ENCODE data around the gene PIP4K2C.

Gene PIP4K2C

GRCh38 chr12:57590864-57591781 is at the start of gene PIP4K2C:
Gene PIP4K2C, plus strand, starts transcription at chr12:57591192. Its CDS starts 98 bp downstream, at chr12:57591290.
- peaks cover 3% of the 10 kb centered on the region for H3K27me3 Mint-ChIP-seq
- intact Hi-C loops (cut with micrococcal nuclease), result no loop called here

GRCh38 chr12:57541717-57542116 is 49.3 kb upstream of the PIP4K2C start:
- no peaks in the 10 kb centered on the region for H3K27me3 Mint-ChIP-seq
- intact Hi-C loops (cut with micrococcal nuclease), result no loop called here
- no peaks in the 10 kb centered on the region for H3K9me3 Mint-ChIP-seq
- H3K4me1 Mint-ChIP-seq (ENCODE audit: low read depth), result peaks cover 31% of the 10 kb centered on the region
- no peak overlapping the region for H3K27ac Mint-ChIP-seq
- H3K4me3 Mint-ChIP-seq, result no peak overlapping the region
- H3K36me3 Mint-ChIP-seq (ENCODE audit: low read depth), result peaks cover 84% of the 10 kb centered on the region

More at GRCh38 chr12:57590864-57591781, at the start of gene PIP4K2C:
- H3K4me1 Mint-ChIP-seq (ENCODE audit: low read depth), result peaks cover 25% of the 10 kb centered on the region
- no peaks in the 10 kb centered on the region for H3K9me3 Mint-ChIP-seq
- H3K36me3 Mint-ChIP-seq (ENCODE audit: low read depth), result peaks cover 20% of the 10 kb centered on the region
- H3K4me3 Mint-ChIP-seq, result peak within 1 kb of the TSS; percentile 92
- peak within 1 kb of the TSS; percentile 69 for H3K27ac Mint-ChIP-seq

- Mint-ChIP-seq H3K9me3 (no peaks in the 10 kb centered on the region), H3K4me1 (ENCODE audit: low read depth) (peaks cover 40% of the 10 kb centered on the region), H3K27me3 (peaks cover 4% of the 10 kb centered on the region), H3K27ac (no peak overlapping the region), H3K4me3 (no peak overlapping the region), H3K36me3 (ENCODE audit: low read depth) (peaks cover 69% of the 10 kb centered on the region)
- intact Hi-C loops (cut with micrococcal nuclease), result no loop called here
Observed at GRCh38 chr12:57543581-57543980, 47.4 kb upstream of the PIP4K2C start.

- peak overlapping the region; percentile 91 for H3K27ac Mint-ChIP-seq
- intact Hi-C loops (cut with micrococcal nuclease), result loop anchor here (5.0 kb wide), 1 partner anchor 206 kb away; the partner anchor contains the start of gene CDK4
- peaks cover 57% of the 10 kb centered on the region for H3K4me1 Mint-ChIP-seq (ENCODE audit: low read depth)
- H3K36me3 Mint-ChIP-seq (ENCODE audit: low read depth), result peaks cover 45% of the 10 kb centered on the region
- H3K27me3 Mint-ChIP-seq, result peaks cover 27% of the 10 kb centered on the region
- peak overlapping the region; percentile 91 for H3K4me3 Mint-ChIP-seq
- no peaks in the 10 kb centered on the region for H3K9me3 Mint-ChIP-seq
Observed at GRCh38 chr12:57545809-57546437, 45.1 kb upstream of the PIP4K2C start.

GRCh38 chr12:57546438-57547287 is 44.3 kb upstream of the PIP4K2C start, which contains the start of gene DCTN2:
Gene DCTN2, minus strand, starts transcription at chr12:57547192. Its CDS starts 129 bp downstream, at chr12:57547063.
- Mint-ChIP-seq H3K36me3 (ENCODE audit: low read depth) (peaks cover 38% of the 10 kb centered on the region), H3K4me1 (ENCODE audit: low read depth) (peaks cover 57% of the 10 kb centered on the region), H3K27me3 (peaks cover 34% of the 10 kb centered on the region), H3K27ac (peak within 1 kb of the TSS; percentile 91), H3K9me3 (no peaks in the 10 kb centered on the region), H3K4me3 (peak within 1 kb of the TSS; percentile 91)
- intact Hi-C loops (cut with micrococcal nuclease), result loop anchor here (1.0 to 5.0 kb wide), 3 partner anchors 23 to 206 kb away; partner anchors contain the start of gene CDK4

GRCh38 chr12:57547288-57548012 is 43.5 kb upstream of the PIP4K2C start:
- Mint-ChIP-seq H3K27me3 (peaks cover 38% of the 10 kb centered on the region), H3K36me3 (ENCODE audit: low read depth) (peaks cover 30% of the 10 kb centered on the region), H3K4me3 (peak overlapping the region; percentile 91), H3K27ac (peak overlapping the region; percentile 91), H3K9me3 (no peaks in the 10 kb centered on the region), H3K4me1 (ENCODE audit: low read depth) (peaks cover 57% of the 10 kb centered on the region)
- intact Hi-C loops (cut with micrococcal nuclease), result loop anchor here (1.0 to 5.0 kb wide), 3 partner anchors 24 to 205 kb away; partner anchors contain the start of gene CDK4

- intact Hi-C loops (cut with micrococcal nuclease), result loop anchor here (5.0 kb wide), 1 partner anchor 204 kb away; the partner anchor contains the start of gene CDK4
- H3K36me3 Mint-ChIP-seq (ENCODE audit: low read depth), result peaks cover 25% of the 10 kb centered on the region
- no peak overlapping the region for H3K4me3 Mint-ChIP-seq
- no peaks in the 10 kb centered on the region for H3K9me3 Mint-ChIP-seq
- H3K4me1 Mint-ChIP-seq (ENCODE audit: low read depth), result peaks cover 57% of the 10 kb centered on the region
- peaks cover 41% of the 10 kb centered on the region for H3K27me3 Mint-ChIP-seq
- H3K27ac Mint-ChIP-seq, result no peak overlapping the region
Observed at GRCh38 chr12:57548013-57548315, 43.0 kb upstream of the PIP4K2C start.

- H3K27ac Mint-ChIP-seq, result no peak overlapping the region
- intact Hi-C loops (cut with micrococcal nuclease), result loop anchor here (5.0 kb wide), 1 partner anchor 204 kb away; the partner anchor contains the start of gene CDK4
- H3K4me1 Mint-ChIP-seq (ENCODE audit: low read depth), result peaks cover 56% of the 10 kb centered on the region
- peaks cover 44% of the 10 kb centered on the region for H3K27me3 Mint-ChIP-seq
- H3K9me3 Mint-ChIP-seq, result no peaks in the 10 kb centered on the region
- H3K4me3 Mint-ChIP-seq, result no peak overlapping the region
- H3K36me3 Mint-ChIP-seq (ENCODE audit: low read depth), result peaks cover 20% of the 10 kb centered on the region
Observed at GRCh38 chr12:57548488-57548887, 42.5 kb upstream of the PIP4K2C start.

GRCh38 chr12:57549203-57549908 is 41.6 kb upstream of the PIP4K2C start:
- H3K36me3 Mint-ChIP-seq (ENCODE audit: low read depth), result peaks cover 20% of the 10 kb centered on the region
- intact Hi-C loops (cut with micrococcal nuclease), result loop anchor here (5.0 kb wide), 1 partner anchor 203 kb away; the partner anchor contains the start of gene CDK4
- peaks cover 51% of the 10 kb centered on the region for H3K4me1 Mint-ChIP-seq (ENCODE audit: low read depth)
- H3K9me3 Mint-ChIP-seq, result no peaks in the 10 kb centered on the region
- peaks cover 48% of the 10 kb centered on the region for H3K27me3 Mint-ChIP-seq
- no peak overlapping the region for H3K27ac Mint-ChIP-seq
- peak overlapping the region; percentile 66 for H3K4me3 Mint-ChIP-seq

GRCh38 chr12:57549909-57550640 is 40.9 kb upstream of the PIP4K2C start, which contains the start of gene KIF5A:
Gene KIF5A, plus strand, starts transcription at chr12:57550044. Its CDS starts 228 bp downstream, at chr12:57550272.
- intact Hi-C loops (cut with micrococcal nuclease), result loop anchor here (5.0 kb wide), 1 partner anchor 202 kb away; the partner anchor contains the start of gene CDK4
- Mint-ChIP-seq H3K4me1 (ENCODE audit: low read depth) (peaks cover 45% of the 10 kb centered on the region), H3K36me3 (ENCODE audit: low read depth) (peaks cover 14% of the 10 kb centered on the region), H3K27ac (no peak within 1 kb of the TSS), H3K9me3 (no peaks in the 10 kb centered on the region), H3K4me3 (peak within 1 kb of the TSS; percentile 66), H3K27me3 (peaks cover 53% of the 10 kb centered on the region)

- Mint-ChIP-seq H3K9me3 (no peaks in the 10 kb centered on the region), H3K4me3 (no peak overlapping the region), H3K4me1 (ENCODE audit: low read depth) (peaks cover 37% of the 10 kb centered on the region), H3K27me3 (peaks cover 53% of the 10 kb centered on the region), H3K36me3 (ENCODE audit: low read depth) (peaks cover 9% of the 10 kb centered on the region), H3K27ac (no peak overlapping the region)
- intact Hi-C loops (cut with micrococcal nuclease), result no loop called here
Observed at GRCh38 chr12:57550641-57551549, 40.1 kb upstream of the PIP4K2C start.

All from dendritic cell treated with granulocyte-macrophage colony-stimulating factor and Interleukin-4, amounts not matched to agents 40 ng/mL and 50 ng/mL, for 4 days (primary cell).